ENCODE data around the gene UBE2J2. TPM values are rescaled to one million over a fixed set of nuclear protein-coding genes. Genes with fewer than 3 reads are reported as not detected.
A peak's percentile ranks its signal among the peaks of the same experiment; 100 is the strongest.

The UBE2J2 gene
- total and polyA plus RNA-seq, 2 of the 13 experiments (the other 11 are each of a cell fraction or from before 2014, with no cell fraction given): 25.4 to 29.4 TPM

DNA sequence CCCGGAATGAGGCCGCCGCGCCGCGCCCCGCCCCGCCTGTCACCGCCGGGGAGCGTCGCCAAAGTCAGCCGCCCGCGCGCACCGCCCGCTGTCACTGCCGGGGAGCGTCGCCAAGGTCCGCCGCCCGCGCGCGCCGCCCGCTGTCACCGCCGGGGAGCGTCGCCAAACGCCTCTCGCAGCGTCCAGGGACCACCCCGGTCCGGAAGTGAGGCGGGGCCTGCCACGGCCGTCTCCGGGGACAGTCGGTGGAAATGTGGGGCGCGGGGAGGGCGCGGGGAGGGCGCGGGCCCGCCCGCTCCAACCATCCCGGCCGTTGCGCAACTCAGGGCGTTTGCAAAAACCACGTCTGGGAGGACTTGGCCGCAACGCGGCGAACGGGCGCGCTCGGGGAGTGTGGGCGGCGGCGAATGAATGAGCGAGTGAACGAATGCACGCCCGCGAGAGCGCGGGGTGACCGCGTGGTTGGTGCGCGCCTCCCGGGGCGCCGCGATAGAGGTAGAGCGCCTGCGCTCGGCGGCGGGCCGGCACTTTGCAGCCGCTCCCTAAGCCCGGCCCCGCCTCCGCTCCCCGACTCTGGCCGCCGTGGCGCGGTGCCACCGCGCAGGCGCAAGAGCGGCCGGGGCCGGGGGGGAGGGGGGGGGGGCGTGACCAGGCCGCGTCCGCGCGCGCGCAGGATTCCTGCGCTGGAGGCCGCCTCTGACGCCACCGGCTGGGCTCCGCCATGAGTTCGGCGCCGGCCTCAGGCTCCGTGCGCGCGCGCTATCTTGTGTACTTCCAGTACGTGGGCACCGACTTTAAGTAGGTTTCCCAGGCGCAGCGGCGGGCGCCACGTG is 34.5 kb upstream of the UBE2J2 start, which contains the start of the genes ACAP3 and PUSL1 (continued):
- TF ChIP-seq, protein P1, sequence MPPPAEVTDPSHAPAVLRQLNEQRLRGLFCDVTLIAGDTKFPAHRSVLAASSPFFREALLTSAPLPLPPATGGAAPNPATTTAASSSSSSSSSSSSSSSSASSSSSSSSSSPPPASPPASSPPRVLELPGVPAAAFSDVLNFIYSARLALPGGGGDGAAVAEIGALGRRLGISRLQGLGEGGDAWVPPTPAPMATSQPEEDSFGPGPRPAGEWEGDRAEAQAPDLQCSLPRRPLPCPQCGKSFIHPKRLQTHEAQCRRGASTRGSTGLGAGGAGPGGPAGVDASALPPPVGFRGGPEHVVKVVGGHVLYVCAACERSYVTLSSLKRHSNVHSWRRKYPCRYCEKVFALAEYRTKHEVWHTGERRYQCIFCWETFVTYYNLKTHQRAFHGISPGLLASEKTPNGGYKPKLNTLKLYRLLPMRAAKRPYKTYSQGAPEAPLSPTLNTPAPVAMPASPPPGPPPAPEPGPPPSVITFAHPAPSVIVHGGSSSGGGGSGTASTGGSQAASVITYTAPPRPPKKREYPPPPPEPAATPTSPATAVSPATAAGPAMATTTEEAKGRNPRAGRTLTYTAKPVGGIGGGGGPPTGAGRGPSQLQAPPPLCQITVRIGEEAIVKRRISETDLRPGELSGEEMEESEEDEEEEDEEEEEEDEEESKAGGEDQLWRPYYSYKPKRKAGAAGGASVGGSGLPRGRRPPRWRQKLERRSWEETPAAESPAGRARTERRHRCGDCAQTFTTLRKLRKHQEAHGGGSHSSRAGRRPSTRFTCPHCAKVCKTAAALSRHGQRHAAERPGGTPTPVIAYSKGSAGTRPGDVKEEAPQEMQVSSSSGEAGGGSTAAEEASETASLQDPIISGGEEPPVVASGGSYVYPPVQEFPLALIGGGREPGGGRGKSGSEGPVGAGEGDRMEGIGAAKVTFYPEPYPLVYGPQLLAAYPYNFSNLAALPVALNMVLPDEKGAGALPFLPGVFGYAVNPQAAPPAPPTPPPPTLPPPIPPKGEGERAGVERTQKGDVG (CRISPR knock-in tag; IDR thresholded peaks at IDR 0.05; ENCODE audit: borderline replicate concordance): no peak
- TF ChIP-seq, protein P2, sequence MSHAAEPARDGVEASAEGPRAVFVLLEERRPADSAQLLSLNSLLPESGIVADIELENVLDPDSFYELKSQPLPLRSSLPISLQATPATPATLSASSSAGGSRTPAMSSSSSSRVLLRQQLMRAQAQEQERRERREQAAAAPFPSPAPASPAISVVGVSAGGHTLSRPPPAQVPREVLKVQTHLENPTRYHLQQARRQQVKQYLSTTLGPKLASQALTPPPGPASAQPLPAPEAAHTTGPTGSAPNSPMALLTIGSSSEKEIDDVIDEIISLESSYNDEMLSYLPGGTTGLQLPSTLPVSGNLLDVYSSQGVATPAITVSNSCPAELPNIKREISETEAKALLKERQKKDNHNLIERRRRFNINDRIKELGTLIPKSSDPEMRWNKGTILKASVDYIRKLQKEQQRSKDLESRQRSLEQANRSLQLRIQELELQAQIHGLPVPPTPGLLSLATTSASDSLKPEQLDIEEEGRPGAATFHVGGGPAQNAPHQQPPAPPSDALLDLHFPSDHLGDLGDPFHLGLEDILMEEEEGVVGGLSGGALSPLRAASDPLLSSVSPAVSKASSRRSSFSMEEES (CRISPR knock-in tag; IDR thresholded peaks at IDR 0.05): peak; percentile 13; the same call in 1 of the 2 replicates
- TF ChIP-seq ZNF446 (CRISPR knock-in tag; IDR thresholded peaks at IDR 0.05): no peak
- peak; percentile 59 for TF ChIP-seq ARNT2 (CRISPR knock-in tag; IDR thresholded peaks at IDR 0.05; ENCODE audit: low read depth)
- TF ChIP-seq ZNF839 (CRISPR knock-in tag; IDR thresholded peaks at IDR 0.05; ENCODE audit: borderline replicate concordance): no peak
- TF ChIP-seq SIN3A (IDR thresholded peaks at IDR 0.05; ENCODE audit: borderline replicate concordance, low read depth, low read length): peak; percentile 76; the same call in 1 of the 2 replicates
- TF ChIP-seq NFRKB (IDR thresholded peaks at IDR 0.05): no peak
- TF ChIP-seq MTF1 (CRISPR knock-in tag; IDR thresholded peaks at IDR 0.05): no peak
- TF ChIP-seq, protein P3, sequence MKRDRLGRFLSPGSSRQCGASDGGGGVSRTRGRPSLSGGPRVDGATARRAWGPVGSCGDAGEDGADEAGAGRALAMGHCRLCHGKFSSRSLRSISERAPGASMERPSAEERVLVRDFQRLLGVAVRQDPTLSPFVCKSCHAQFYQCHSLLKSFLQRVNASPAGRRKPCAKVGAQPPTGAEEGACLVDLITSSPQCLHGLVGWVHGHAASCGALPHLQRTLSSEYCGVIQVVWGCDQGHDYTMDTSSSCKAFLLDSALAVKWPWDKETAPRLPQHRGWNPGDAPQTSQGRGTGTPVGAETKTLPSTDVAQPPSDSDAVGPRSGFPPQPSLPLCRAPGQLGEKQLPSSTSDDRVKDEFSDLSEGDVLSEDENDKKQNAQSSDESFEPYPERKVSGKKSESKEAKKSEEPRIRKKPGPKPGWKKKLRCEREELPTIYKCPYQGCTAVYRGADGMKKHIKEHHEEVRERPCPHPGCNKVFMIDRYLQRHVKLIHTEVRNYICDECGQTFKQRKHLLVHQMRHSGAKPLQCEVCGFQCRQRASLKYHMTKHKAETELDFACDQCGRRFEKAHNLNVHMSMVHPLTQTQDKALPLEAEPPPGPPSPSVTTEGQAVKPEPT (CRISPR knock-in tag; IDR thresholded peaks at IDR 0.05; ENCODE audit: low read depth): 0 out of 2 replicates have a peak, but pooled peaks have one; percentile 26
- TF ChIP-seq, protein P4, sequence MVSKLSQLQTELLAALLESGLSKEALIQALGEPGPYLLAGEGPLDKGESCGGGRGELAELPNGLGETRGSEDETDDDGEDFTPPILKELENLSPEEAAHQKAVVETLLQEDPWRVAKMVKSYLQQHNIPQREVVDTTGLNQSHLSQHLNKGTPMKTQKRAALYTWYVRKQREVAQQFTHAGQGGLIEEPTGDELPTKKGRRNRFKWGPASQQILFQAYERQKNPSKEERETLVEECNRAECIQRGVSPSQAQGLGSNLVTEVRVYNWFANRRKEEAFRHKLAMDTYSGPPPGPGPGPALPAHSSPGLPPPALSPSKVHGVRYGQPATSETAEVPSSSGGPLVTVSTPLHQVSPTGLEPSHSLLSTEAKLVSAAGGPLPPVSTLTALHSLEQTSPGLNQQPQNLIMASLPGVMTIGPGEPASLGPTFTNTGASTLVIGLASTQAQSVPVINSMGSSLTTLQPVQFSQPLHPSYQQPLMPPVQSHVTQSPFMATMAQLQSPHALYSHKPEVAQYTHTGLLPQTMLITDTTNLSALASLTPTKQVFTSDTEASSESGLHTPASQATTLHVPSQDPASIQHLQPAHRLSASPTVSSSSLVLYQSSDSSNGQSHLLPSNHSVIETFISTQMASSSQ (IDR thresholded peaks at IDR 0.05; ENCODE audit: low read depth): no peak
- TF ChIP-seq, protein P4 (CRISPR knock-in tag; IDR thresholded peaks at IDR 0.05; ENCODE audit: borderline replicate concordance): no peak
- TF ChIP-seq, protein P5, sequence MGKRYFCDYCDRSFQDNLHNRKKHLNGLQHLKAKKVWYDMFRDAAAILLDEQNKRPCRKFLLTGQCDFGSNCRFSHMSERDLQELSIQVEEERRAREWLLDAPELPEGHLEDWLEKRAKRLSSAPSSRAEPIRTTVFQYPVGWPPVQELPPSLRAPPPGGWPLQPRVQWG (CRISPR knock-in tag; IDR thresholded peaks at IDR 0.05; ENCODE audit: borderline replicate concordance, low read depth): no peak
- TF ChIP-seq RFX3 (CRISPR knock-in tag; IDR thresholded peaks at IDR 0.05): no peak
- no peak for TF ChIP-seq ZFYVE20 (CRISPR knock-in tag; IDR thresholded peaks at IDR 0.05; ENCODE audit: borderline replicate concordance, low read depth)
- TF ChIP-seq RBAK (CRISPR knock-in tag; IDR thresholded peaks at IDR 0.05): no peak
- 0 out of 2 replicates have a peak, but pooled peaks have one; percentile 37 for TF ChIP-seq ZMAT3 (CRISPR knock-in tag; conservative IDR thresholded peaks at IDR 0.05)
- TF ChIP-seq KLF9 (CRISPR knock-in tag; IDR thresholded peaks at IDR 0.05; ENCODE audit: low read depth): no peak
- no peak for TF ChIP-seq NFE2L2 (IDR thresholded peaks at IDR 0.05; ENCODE audit: low read length)

Data from HepG2 (cell line).